GM12875 (cell line): ENCODE measurements around the gene LIMK1.
A peak's percentile ranks its signal among the peaks of the same experiment; 100 is the strongest.

Experiments used
- H3K4me3 ChIP-seq: one replicate; pipeline ENCODE4 v1.5.1; 2011; ENCODE audit warnings: low read depth, low read length, control low read depth
- CTCF ChIP-seq: IDR thresholded peaks from 2 replicates; pipeline ENCODE4 v1.5.1; 2011; ENCODE audit warnings: low read depth, mild to moderate bottlenecking, control low read depth, inconsistent platforms, low read length, moderate library complexity, borderline replicate concordance; ENCODE audit not compliant: insufficient read depth

The LIMK1 gene

GRCh38 chr7:74083117-74083876 is at the start of gene LIMK1:
LIMK1 (plus strand) TSS chr7:74083804; CDS start chr7:74083991, 187 bp downstream.
- H3K4me3 ChIP-seq = peak within 1 kb of the TSS; percentile 66
- no peak for TF ChIP-seq CTCF

- H3K4me3 ChIP-seq = no peak overlapping the region
- no peak for TF ChIP-seq CTCF
Measured at GRCh38 chr7:74037609-74038008, 46.0 kb upstream of the LIMK1 start.

GRCh38 chr7:74038194-74038961 is 45.2 kb upstream of the LIMK1 start:
- no peak overlapping the region for H3K4me3 ChIP-seq
- no peak for TF ChIP-seq CTCF

- H3K4me3 ChIP-seq = no peak overlapping the region
- no peak for TF ChIP-seq CTCF
Measured at GRCh38 chr7:74039337-74039736, 44.3 kb upstream of the LIMK1 start.

- H3K4me3 ChIP-seq = no peak overlapping the region
- no peak for TF ChIP-seq CTCF
Measured at GRCh38 chr7:74040101-74040790, 43.4 kb upstream of the LIMK1 start.

- no peak for TF ChIP-seq CTCF
- H3K4me3 ChIP-seq = no peak overlapping the region
Measured at GRCh38 chr7:74040791-74041520, 42.6 kb upstream of the LIMK1 start.
